Endothelial cell of umbilical vein (primary cell): ENCODE results near the gene RBM46. TPM values are rescaled to one million over a fixed set of nuclear protein-coding genes. Genes with fewer than 3 reads are reported as not detected.

Source experiments
- BruUV-seq: library from RNA; stranded (reverse); fragments of 400-500 nt; replicated peaks from 2 replicates; lab custom pipeline; 2021; lab: Mats Ljungman, UMichigan
- CTCF ChIA-PET: fragments of 300-600, 350-600 bp; sonication (Branson Sonifier 250); formaldehyde crosslinking; loops from one replicate; lab custom pipeline; 2021; ENCODE audit warnings: antibody characterized with exemption, inconsistent platforms; lab: Charles Lee
- POLR2A ChIA-PET: fragments of 300-600, 350-600 bp; sonication (Branson Sonifier 250); formaldehyde crosslinking; loops from one replicate; lab custom pipeline; 2021; ENCODE audit warnings: antibody characterized with exemption, inconsistent platforms; lab: Charles Lee
- DNase-seq: peaks from one replicate; pipeline ENCODE4 v3.0.0-alpha.2; 2011; ENCODE audit warnings: low read depth, low spot score
- FAIRE-seq: peaks from 2 replicates; lab custom pipeline; 2011; peaks lifted over from hg19 to GRCh38; lab: Jason Lieb, UNC
- H2AFZ ChIP-seq: 2 replicates; pipeline ENCODE4 v1.6.0; 2012; ENCODE audit warnings: low read depth, low read length, control low read depth, inconsistent platforms
- H3K27ac ChIP-seq: 2 replicates; pipeline ENCODE4 v1.5.1; 2011; ENCODE audit warnings: low read depth, mild to moderate bottlenecking, control low read depth, low read length, moderate library complexity; ENCODE audit not compliant: insufficient read depth
- H3K27me3 ChIP-seq, 2 experiments: 2 replicates each; pipeline versions ENCODE4 v1.6.0 to v1.6.1; 2011; ENCODE audit warnings: low read length in 2 of 2, mixed read lengths in 1 of 2; ENCODE audit not compliant: control insufficient read depth in 2 of 2, insufficient read depth in 2 of 2
- H3K36me3 ChIP-seq, 2 experiments: 2 replicates in 1 of 2; 3 replicates in 1 of 2; pipeline ENCODE4 v1.5.1; 2011; ENCODE audit warnings: low read length in 2 of 2, mild to moderate bottlenecking in 1 of 2, moderate library complexity in 1 of 2; ENCODE audit not compliant: control insufficient read depth in 2 of 2, insufficient read depth in 2 of 2; ENCODE audit errors: extremely low read depth in 1 of 2
- H3K4me1 ChIP-seq: 3 replicates; pipeline ENCODE4 v1.5.1; 2011; ENCODE audit warnings: mild to moderate bottlenecking, low read length; ENCODE audit not compliant: control insufficient read depth, insufficient read depth; ENCODE audit errors: extremely low read depth
- H3K4me2 ChIP-seq: 2 replicates; pipeline ENCODE4 v1.6.1; 2011; ENCODE audit warnings: low read length, control low read depth, mixed read lengths; ENCODE audit not compliant: insufficient read depth
- H3K4me3 ChIP-seq, 3 experiments: fragments of 200-600 bp in 1 of 3; sonication (generic), shearing (Covaris generic) in 1 of 3; replicated peaks in 1 of 3; 2 replicates each; pipeline ENCODE4 v1.5.1; 2011 to 2016; ENCODE audit warnings: control low read depth in 3 of 3, low read length in 3 of 3, mild to moderate bottlenecking in 2 of 3, inconsistent platforms in 1 of 3, low read depth in 1 of 3, moderate library complexity in 1 of 3; ENCODE audit not compliant: insufficient read depth in 1 of 3
- H3K79me2 ChIP-seq: 2 replicates; pipeline ENCODE4 v1.6.0; 2012; ENCODE audit warnings: low read length, inconsistent platforms; ENCODE audit not compliant: control insufficient read depth, insufficient read depth
- H3K9ac ChIP-seq: replicated peaks from 2 replicates; pipeline ENCODE3; 2011; ENCODE audit warnings: low read length, control low read depth; ENCODE audit not compliant: insufficient read depth; ENCODE audit errors: extremely low read depth
- H3K9me1 ChIP-seq: replicated peaks from 3 replicates; pipeline ENCODE4 v1.6.0; 2011; ENCODE audit warnings: mild to moderate bottlenecking, low read length; ENCODE audit not compliant: control insufficient read depth, insufficient read depth; ENCODE audit errors: extremely low read depth
- H3K9me3 ChIP-seq: replicated peaks from 2 replicates; pipeline ENCODE4 v1.5.1; 2012; ENCODE audit warnings: low read length, inconsistent platforms; ENCODE audit not compliant: control insufficient read depth, insufficient read depth
- H4K20me1 ChIP-seq: replicated peaks from 2 replicates; pipeline ENCODE3; 2011; ENCODE audit warnings: mild to moderate bottlenecking, low read length; ENCODE audit not compliant: control insufficient read depth, insufficient read depth; ENCODE audit errors: extremely low read depth
- EZH2 ChIP-seq: IDR thresholded peaks from 2 replicates; pipeline ENCODE4 v1.6.1; 2012; ENCODE audit warnings: borderline replicate concordance, low read depth, mild to moderate bottlenecking, moderate library complexity, low read length, inconsistent platforms; ENCODE audit not compliant: severe bottlenecking
- FOS ChIP-seq: IDR thresholded peaks from 2 replicates; pipeline ENCODE4 v1.6.1; 2011; ENCODE audit warnings: mild to moderate bottlenecking, low read length, moderate library complexity, borderline replicate concordance; ENCODE audit not compliant: insufficient read depth
- JUN ChIP-seq: IDR thresholded peaks from 2 replicates; pipeline ENCODE4 v1.6.1; 2011; ENCODE audit warnings: borderline replicate concordance, low read depth; ENCODE audit not compliant: insufficient read length, insufficient read depth
- MYC ChIP-seq: IDR thresholded peaks from one replicate; pipeline ENCODE4 v1.6.1; 2011; ENCODE audit warnings: mild to moderate bottlenecking, low read depth, low read length
- POLR2A ChIP-seq: IDR thresholded peaks from 2 replicates; pipeline ENCODE4 v1.6.1; 2012; ENCODE audit warnings: low read depth, mild to moderate bottlenecking, control low read depth, low read length
- POLR2AphosphoS5 ChIP-seq: IDR thresholded peaks from 2 replicates; pipeline ENCODE4 v1.6.1; 2012; ENCODE audit warnings: low read depth, mild to moderate bottlenecking, control low read depth, low read length, moderate library complexity; ENCODE audit not compliant: insufficient read depth
- dilution Hi-C: fragments of 300-500 bp; cut with MboI; formaldehyde crosslinking; loops from one replicate; pipeline ENCODE4 v1.15.0; 2019; ENCODE audit warnings: low sequenced_read_pairs; ENCODE audit not compliant: extremely low pct_ligation_motif_present
- intact Hi-C: fragments of 100-400 bp; cut with micrococcal nuclease; formaldehyde crosslinking; loops from one replicate; pipeline ENCODE4 v1.10.0; 2022
- polyA plus RNA-seq, 4 experiments: library from polyadenylated mRNA; depleted of rRNA in 3 of 4; stranded (reverse) in 3 of 4; unstranded in 1 of 4; fragments of >200 nt; gene quantifications; 2 replicates each; pipeline versions ENCODE4 v1.2.1 to v1.2.3, GENCODE V29; 2011 to 2012; ENCODE audit warnings: missing spikeins in 1 of 4
- small RNA-seq: library from RNA; depleted of rRNA; stranded (forward); fragments of <200 nt; gene quantifications from one replicate; pipeline ENCODE3, GENCODE V24; 2012; ENCODE audit warnings: low replicate concordance, low read depth; ENCODE audit not compliant: insufficient read depth, insufficient read length
- total RNA-seq: library from RNA; stranded (reverse); gene quantifications from 2 replicates; pipeline ENCODE4 v1.2.3, GENCODE V29; 2021
- TF ChIP-seq, protein P1 (sequence below): IDR thresholded peaks from 2 replicates; pipeline ENCODE4 v1.6.1; 2011; ENCODE audit not compliant: insufficient read depth, insufficient read length

RBM46 gene
- total and polyA plus RNA-seq, 2 donors (not counting 3 experiments of a cell fraction or from before 2014, with no cell fraction given), result not detected

DNA sequence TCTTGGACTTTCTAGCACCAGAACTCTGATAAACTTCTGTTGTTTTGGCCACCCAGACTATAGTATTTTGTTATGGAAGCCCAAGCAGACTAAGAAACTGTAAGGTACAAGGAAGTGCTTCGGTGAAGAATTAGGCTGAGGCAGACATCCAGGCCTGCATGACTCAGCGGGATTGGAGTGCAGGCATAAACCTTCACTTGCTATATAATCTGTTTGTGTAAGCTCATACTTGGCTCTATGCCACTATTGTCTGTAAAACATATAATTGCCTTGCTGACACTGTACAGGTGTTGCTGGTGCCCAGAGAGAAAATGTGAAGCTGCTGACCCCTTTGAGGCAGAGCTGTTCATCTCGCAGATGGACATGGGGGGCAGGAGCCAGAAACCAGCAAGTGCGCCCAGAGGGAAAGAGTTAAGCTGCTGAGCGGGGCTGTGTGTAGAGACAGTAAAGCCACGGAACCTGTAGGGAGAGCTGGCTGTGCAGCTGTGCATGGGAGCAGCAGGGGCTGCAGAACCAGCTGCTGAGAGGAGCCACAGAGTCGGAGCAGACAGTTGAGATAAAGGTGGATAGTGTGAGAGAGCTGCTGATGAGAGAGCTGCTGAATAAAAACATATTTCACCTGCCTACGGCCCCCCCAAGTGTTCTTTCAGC lies 96.2 kb downstream of the RBM46 start:
- H3K27ac ChIP-seq, result no peak overlapping the region
- H3K36me3 ChIP-seq, result no peaks in the 10 kb centered on the region
- FAIRE-seq (no peak), DNase-seq (peak; percentile 6)
- BruUV-seq, result no TSS peak
- no peak overlapping the region for H3K9ac ChIP-seq
- H3K4me3 ChIP-seq, result no peak overlapping the region
- H3K27me3 ChIP-seq, result no peaks in the 10 kb centered on the region
- POLR2A ChIA-PET, result no interaction called here
- no peaks in the 10 kb centered on the region for H3K9me1 ChIP-seq
- CTCF ChIA-PET, result no interaction called here
- TF ChIP-seq JUN (no peak), POLR2AphosphoS5 (no peak), POLR2A (no peak), EZH2 (no peak), MYC (no peak), FOS (no peak)
- TF ChIP-seq, protein P1, sequence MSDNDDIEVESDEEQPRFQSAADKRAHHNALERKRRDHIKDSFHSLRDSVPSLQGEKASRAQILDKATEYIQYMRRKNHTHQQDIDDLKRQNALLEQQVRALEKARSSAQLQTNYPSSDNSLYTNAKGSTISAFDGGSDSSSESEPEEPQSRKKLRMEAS, result no peak
- no peaks in the 10 kb centered on the region for H3K79me2 ChIP-seq
- no peak overlapping the region for H3K4me2 ChIP-seq
- no peaks in the 10 kb centered on the region for H3K4me1 ChIP-seq
- H4K20me1 ChIP-seq, result no peaks in the 10 kb centered on the region
- dilution Hi-C loops, result no loop called here
- intact Hi-C loops, result loop anchor here (10.0 kb wide), 1 partner anchor 1958 kb away; no protein-coding TSS in a partner anchor
- H3K9me3 ChIP-seq, result no peaks in the 10 kb centered on the region
- no peak overlapping the region for H2AFZ ChIP-seq

Small RNAs within 50 kb of the gene (small RNA-seq; reads per million reads assigned to genes)
- gene RNU2-44P, result 1.1 reads per million
- gene RNU2-66P, result not detected

Other genes with a start within 250 kb of the RBM46 start
- gene PLRG1, start 230.9 kb upstream of the RBM46 start, total RNA-seq, result 89.1 and 91.9 TPM in 2 replicates
- 48.9 and 50.9 TPM in 2 replicates for gene PLRG1, start 230.9 kb upstream of the RBM46 start, polyA plus RNA-seq
- not detected in 2 replicates for gene FGB, start 218.3 kb upstream of the RBM46 start, total RNA-seq
- not detected in 2 replicates for gene FGB, start 218.3 kb upstream of the RBM46 start, polyA plus RNA-seq
- gene FGA, start 190.5 kb upstream of the RBM46 start, total RNA-seq, result not detected in 2 replicates
- not detected in 2 replicates for gene FGA, start 190.5 kb upstream of the RBM46 start, polyA plus RNA-seq
- not detected in 2 replicates for gene FGG, start 168.6 kb upstream of the RBM46 start, total RNA-seq
- not detected in 2 replicates for gene FGG, start 168.6 kb upstream of the RBM46 start, polyA plus RNA-seq
- gene LRAT, start 37.3 kb upstream of the RBM46 start, total RNA-seq, result not detected in 2 replicates
- not detected in 2 replicates for gene LRAT, start 37.3 kb upstream of the RBM46 start, polyA plus RNA-seq